ENCODE data around the gene CBR3.

DNA sequence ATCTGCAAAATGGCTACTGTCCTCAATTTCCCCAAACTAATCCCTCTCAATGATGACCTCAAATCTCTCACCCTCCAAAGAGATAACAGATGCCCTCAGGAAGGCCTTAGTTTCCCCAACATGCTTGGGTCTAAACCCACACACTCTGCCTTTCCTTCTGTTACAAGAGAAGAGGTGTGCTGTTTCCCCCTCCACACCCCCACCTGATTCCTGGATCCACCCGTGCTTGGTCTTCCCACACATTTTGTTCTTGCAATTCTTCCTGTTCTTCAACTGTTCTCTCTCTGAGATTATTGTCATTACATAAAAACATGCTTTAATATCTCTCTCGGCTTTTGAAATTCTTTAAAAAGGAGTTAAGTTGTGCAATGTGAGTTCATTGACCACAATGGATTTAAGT, 5.7 kb upstream of the CBR3 start:
- TF ChIP-seq GATA2 (IDR thresholded peaks at IDR 0.05; ENCODE audit: low read depth, low read length) = no peak
- TF ChIP-seq GATA3 (IDR thresholded peaks at IDR 0.05; ENCODE audit: low read depth, low read length) = no peak

All from SH-SY5Y (cell line).